HCT116 (cell line): Measurements from ENCODE around the gene IL22RA1. TPM values are rescaled to one million over a fixed set of nuclear protein-coding genes. Genes with fewer than 3 reads are reported as not detected.

Source experiments
- ATAC-seq: fragments of 200-7000 bp; cut with Tn5 transposase; 2 replicates; pipeline ENCODE4 v1.9.1; 2020; ENCODE audit warnings: mild to moderate bottlenecking, moderate library complexity
- BruUV-seq: library from RNA; stranded (reverse); fragments of 400-500 nt; replicated peaks from 2 replicates; lab custom pipeline; 2021; lab: Mats Ljungman, UMichigan
- CTCF ChIA-PET: fragments of 300-600 bp; sonication (Branson Sonifier 250); formaldehyde crosslinking; loops from one replicate; lab custom pipeline; 2021; ENCODE audit warnings: antibody characterized with exemption; lab: Charles Lee
- POLR2A ChIA-PET: fragments of 300-600, 350-600 bp; sonication (Branson Sonifier 250); formaldehyde crosslinking; loops from one replicate; lab custom pipeline; 2021; ENCODE audit warnings: antibody characterized with exemption; lab: Charles Lee
- RAD21 ChIA-PET, 2 experiments: fragments of 300-600 bp; sonication (Branson Sonifier 250); formaldehyde crosslinking; loops; one replicate each; lab custom pipeline; 2023; ENCODE audit warnings: low total read pairs in 2 of 2; ENCODE audit not compliant: uncharacterized antibody in 2 of 2, unreplicated experiment in 2 of 2, low non-redundant PET in 1 of 2; lab: Charles Lee
- DNase-seq: peaks from one replicate; pipeline ENCODE4 v3.0.0-alpha.2; 2010; ENCODE audit warnings: low read depth, low spot score
- H2AFZ ChIP-seq: fragments of 200-600 bp; shearing (Covaris generic), sonication (generic); 2 replicates; pipeline ENCODE4 v1.6.1; 2017; ENCODE audit warnings: low read depth, mixed run types, mixed read lengths, antibody characterized with exemption, low read length; ENCODE audit not compliant: poor library complexity, severe bottlenecking
- H3K27ac ChIP-seq: 2 replicates; pipeline ENCODE4 v1.5.1; 2012; ENCODE audit warnings: low read depth, low read length
- H3K27me3 ChIP-seq: fragments of 200-600 bp; sonication (generic); 2 replicates; pipeline ENCODE4 v1.6.1; 2016; ENCODE audit warnings: mixed run types, low read length, mixed read lengths; ENCODE audit not compliant: insufficient read depth
- H3K36me3 ChIP-seq, 2 experiments: fragments of 200-500 bp in 1 of 2; fragments of 200-600 bp in 1 of 2; sonication (Bioruptor generic) in 1 of 2; sonication (generic) in 1 of 2; 2 replicates each; pipeline versions ENCODE4 v1.5.1 to v1.6.1; 2014 to 2016; ENCODE audit warnings: low read length in 2 of 2, inconsistent platforms in 1 of 2, mixed read lengths in 1 of 2, mixed run types in 1 of 2; ENCODE audit not compliant: insufficient read depth in 2 of 2, control insufficient read depth in 1 of 2
- H3K4me1 ChIP-seq, 2 experiments: fragments of 200-600 bp in 1 of 2; sonication (generic) in 1 of 2; 2 replicates each; pipeline versions ENCODE4 v1.5.1 to v1.6.1; 2012 to 2017; ENCODE audit warnings: low read length in 2 of 2, inconsistent platforms in 1 of 2, mild to moderate bottlenecking in 1 of 2, mixed read lengths in 1 of 2, mixed run types in 1 of 2, moderate library complexity in 1 of 2; ENCODE audit not compliant: insufficient read depth in 2 of 2, control insufficient read depth in 1 of 2
- H3K4me2 ChIP-seq: fragments of 200-600 bp; sonication (generic); 2 replicates; pipeline ENCODE4 v1.6.1; 2017; ENCODE audit warnings: mixed run types, low read length, mixed read lengths
- H3K4me3 ChIP-seq, 2 experiments: fragments of 200-600 bp in 1 of 2; sonication (generic) in 1 of 2; replicated peaks in 1 of 2; 2 replicates each; pipeline ENCODE4 v1.5.1; 2011 to 2016; ENCODE audit warnings: low read length in 2 of 2, control low read depth in 1 of 2, low read depth in 1 of 2, mild to moderate bottlenecking in 1 of 2, mixed read lengths in 1 of 2, mixed run types in 1 of 2
- H3K79me2 ChIP-seq: fragments of 200-600 bp; sonication (generic); 2 replicates; pipeline ENCODE4 v1.6.1; 2017; ENCODE audit warnings: mild to moderate bottlenecking, mixed run types, low read length, moderate library complexity, mixed read lengths; ENCODE audit not compliant: insufficient read depth
- H3K9ac ChIP-seq: fragments of 200-600 bp; sonication (generic); 2 replicates; pipeline ENCODE4 v1.6.1; 2016; ENCODE audit warnings: low read length, mixed read lengths
- H3K9me2 ChIP-seq: fragments of 200-600 bp; sonication (generic), shearing (Covaris generic); 2 replicates; pipeline ENCODE4 v1.6.1; 2017; ENCODE audit warnings: mixed run types, mild to moderate bottlenecking, moderate library complexity; ENCODE audit not compliant: insufficient read depth
- H3K9me3 ChIP-seq, 2 experiments: fragments of 200-500 bp in 1 of 2; fragments of 200-600 bp in 1 of 2; sonication (Bioruptor generic) in 1 of 2; sonication (generic) in 1 of 2; 2 replicates each; pipeline ENCODE4 v1.6.1; 2014 to 2017; ENCODE audit warnings: low read length in 2 of 2, mixed read lengths in 2 of 2, inconsistent platforms in 1 of 2, low read depth in 1 of 2, mild to moderate bottlenecking in 1 of 2, mixed run types in 1 of 2, moderate library complexity in 1 of 2; ENCODE audit not compliant: control insufficient read depth in 1 of 2, insufficient read depth in 1 of 2
- H4K20me1 ChIP-seq: fragments of 200-600 bp; sonication (generic), shearing (Covaris generic); 2 replicates; pipeline ENCODE4 v1.6.1; 2017; ENCODE audit warnings: mixed run types, mild to moderate bottlenecking, moderate library complexity; ENCODE audit not compliant: insufficient read depth
- CBX3 ChIP-seq: IDR thresholded peaks from 2 replicates; pipeline ENCODE4 v1.6.1; 2012; ENCODE audit warnings: low read depth
- CTCF ChIP-seq, 3 experiments: fragments of 200-600 bp in 1 of 3; sonication (generic) in 1 of 3; IDR thresholded peaks in 2 of 3; conservative IDR thresholded peaks in 1 of 3; 2 replicates each; pipeline ENCODE4 v1.5.1; 2012 to 2017; ENCODE audit warnings: low read depth in 2 of 3, low read length in 2 of 3, antibody characterized with exemption in 1 of 3, borderline replicate concordance in 1 of 3, control low read depth in 1 of 3, mild to moderate bottlenecking in 1 of 3, mixed read lengths in 1 of 3, mixed run types in 1 of 3, moderate library complexity in 1 of 3; ENCODE audit not compliant: insufficient read depth in 1 of 3
- FOSL1 ChIP-seq: IDR thresholded peaks from 2 replicates; pipeline ENCODE4 v1.6.1; 2012; ENCODE audit warnings: low read depth
- JUND ChIP-seq: IDR thresholded peaks from 2 replicates; pipeline ENCODE4 v1.6.1; 2012
- POLR2A ChIP-seq: IDR thresholded peaks from 2 replicates; pipeline ENCODE4 v1.7.0; 2011; ENCODE audit warnings: borderline replicate concordance; ENCODE audit not compliant: insufficient read depth, insufficient read length; ENCODE audit errors: extremely low read depth
- POLR2AphosphoS5 ChIP-seq: IDR thresholded peaks from 2 replicates; pipeline ENCODE4 v1.6.1; 2011; ENCODE audit warnings: mild to moderate bottlenecking, low read depth, low read length, moderate library complexity
- RAD21 ChIP-seq: IDR thresholded peaks from 2 replicates; pipeline ENCODE4 v1.6.1; 2012; ENCODE audit warnings: low read depth, mild to moderate bottlenecking
- SP1 ChIP-seq: IDR thresholded peaks from 2 replicates; pipeline ENCODE4 v1.6.1; 2012; ENCODE audit warnings: low read depth
- TCF7L2 ChIP-seq: IDR thresholded peaks from 2 replicates; pipeline ENCODE4 v1.7.0; 2011; ENCODE audit warnings: borderline replicate concordance, inconsistent platforms; ENCODE audit not compliant: insufficient read depth, insufficient read length; ENCODE audit errors: extremely low read depth
- YY1 ChIP-seq: IDR thresholded peaks from 2 replicates; pipeline ENCODE4 v1.6.1; 2011; ENCODE audit warnings: low read length, low read depth, moderate library complexity, mild to moderate bottlenecking; ENCODE audit not compliant: insufficient replicate concordance; ENCODE audit errors: extremely low read depth
- ZFX ChIP-seq: fragments of 450-650 bp; IDR thresholded peaks from 2 replicates; pipeline ENCODE4 v1.6.1; 2017
- intact Hi-C: fragments of 100-400 bp; cut with micrococcal nuclease; formaldehyde crosslinking; loops from 2 replicates; pipeline ENCODE4 v1.10.0; 2022
- total RNA-seq: library from RNA; stranded (reverse); gene quantifications from one replicate; pipeline ENCODE4 v1.2.1, GENCODE V29; 2021; ENCODE audit not compliant: unreplicated experiment
- TF ChIP-seq, protein P1 (sequence below): IDR thresholded peaks from 2 replicates; pipeline ENCODE4 v1.6.1; 2012
- TF ChIP-seq, protein P2 (sequence below): IDR thresholded peaks from 2 replicates; pipeline ENCODE4 v1.6.1; 2012

Gene IL22RA1
- total RNA-seq, 1 experiment from 2014 or later: 2.1 TPM

DNA sequence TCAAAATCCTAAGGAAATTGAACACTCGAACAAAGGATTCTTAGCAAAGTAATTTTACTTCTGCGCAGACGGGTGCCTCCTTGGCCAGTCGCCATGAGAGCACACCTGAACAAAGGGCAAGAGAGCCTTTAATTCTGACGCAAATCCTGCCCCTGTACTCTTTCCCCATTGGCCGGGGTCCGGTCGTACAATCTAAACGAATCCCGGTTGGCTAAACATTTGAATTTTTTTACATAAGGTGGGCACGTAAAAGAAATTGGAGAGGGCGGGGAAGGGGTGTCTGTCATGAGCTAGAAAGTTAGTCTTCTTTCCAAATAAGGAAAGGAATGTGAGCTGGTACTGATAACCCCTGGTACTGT lies 8.2 kb upstream of the IL22RA1 start:
- no peaks in the 10 kb centered on the region for H3K36me3 ChIP-seq
- TF ChIP-seq, protein P1, sequence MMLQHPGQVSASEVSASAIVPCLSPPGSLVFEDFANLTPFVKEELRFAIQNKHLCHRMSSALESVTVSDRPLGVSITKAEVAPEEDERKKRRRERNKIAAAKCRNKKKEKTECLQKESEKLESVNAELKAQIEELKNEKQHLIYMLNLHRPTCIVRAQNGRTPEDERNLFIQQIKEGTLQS: no peak
- TF ChIP-seq POLR2A (no peak), POLR2AphosphoS5 (no peak), CBX3 (no peak), FOSL1 (no peak)
- TF ChIP-seq, protein P2, sequence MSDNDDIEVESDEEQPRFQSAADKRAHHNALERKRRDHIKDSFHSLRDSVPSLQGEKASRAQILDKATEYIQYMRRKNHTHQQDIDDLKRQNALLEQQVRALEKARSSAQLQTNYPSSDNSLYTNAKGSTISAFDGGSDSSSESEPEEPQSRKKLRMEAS: no peak
- no peaks in the 10 kb centered on the region for H3K79me2 ChIP-seq
- no peak overlapping the region for H3K4me3 ChIP-seq
- POLR2A ChIA-PET: interaction anchor here (1.9 kb wide), 1 partner anchor 241 kb away, joined by 10 read pairs; no protein-coding TSS in a partner anchor
- no TSS peak for BruUV-seq
- H3K4me1 ChIP-seq: peaks cover 5 to 21% of the 10 kb centered on the region in 2 experiments
- H4K20me1 ChIP-seq: no peaks in the 10 kb centered on the region
- no peaks in the 10 kb centered on the region for H3K27me3 ChIP-seq
- H2AFZ ChIP-seq: no peak overlapping the region
- intact Hi-C loops: loop anchor here (5.0 kb wide), 1 partner anchor 46 kb away; no protein-coding TSS in a partner anchor
- ATAC-seq: no peak
- no peak overlapping the region for H3K9ac ChIP-seq
- DNase-seq: no peak
- CTCF ChIA-PET: interaction anchor here (0.7 to 3.1 kb wide), 13 partner anchors 8 to 241 kb away, joined by 3 to 68 read pairs (median 6); no protein-coding TSS in a partner anchor
- H3K9me3 ChIP-seq: no peaks in the 10 kb centered on the region
- no peak overlapping the region for H3K27ac ChIP-seq
- RAD21 ChIA-PET: interaction anchor here (0.8 to 1.6 kb wide), 3 partner anchors 238 to 241 kb away, joined by 3 to 10 read pairs (median 4); no protein-coding TSS in a partner anchor
- H3K9me2 ChIP-seq: no peaks in the 10 kb centered on the region
- peak overlapping the region; percentile 97 for H3K4me2 ChIP-seq

DNA sequence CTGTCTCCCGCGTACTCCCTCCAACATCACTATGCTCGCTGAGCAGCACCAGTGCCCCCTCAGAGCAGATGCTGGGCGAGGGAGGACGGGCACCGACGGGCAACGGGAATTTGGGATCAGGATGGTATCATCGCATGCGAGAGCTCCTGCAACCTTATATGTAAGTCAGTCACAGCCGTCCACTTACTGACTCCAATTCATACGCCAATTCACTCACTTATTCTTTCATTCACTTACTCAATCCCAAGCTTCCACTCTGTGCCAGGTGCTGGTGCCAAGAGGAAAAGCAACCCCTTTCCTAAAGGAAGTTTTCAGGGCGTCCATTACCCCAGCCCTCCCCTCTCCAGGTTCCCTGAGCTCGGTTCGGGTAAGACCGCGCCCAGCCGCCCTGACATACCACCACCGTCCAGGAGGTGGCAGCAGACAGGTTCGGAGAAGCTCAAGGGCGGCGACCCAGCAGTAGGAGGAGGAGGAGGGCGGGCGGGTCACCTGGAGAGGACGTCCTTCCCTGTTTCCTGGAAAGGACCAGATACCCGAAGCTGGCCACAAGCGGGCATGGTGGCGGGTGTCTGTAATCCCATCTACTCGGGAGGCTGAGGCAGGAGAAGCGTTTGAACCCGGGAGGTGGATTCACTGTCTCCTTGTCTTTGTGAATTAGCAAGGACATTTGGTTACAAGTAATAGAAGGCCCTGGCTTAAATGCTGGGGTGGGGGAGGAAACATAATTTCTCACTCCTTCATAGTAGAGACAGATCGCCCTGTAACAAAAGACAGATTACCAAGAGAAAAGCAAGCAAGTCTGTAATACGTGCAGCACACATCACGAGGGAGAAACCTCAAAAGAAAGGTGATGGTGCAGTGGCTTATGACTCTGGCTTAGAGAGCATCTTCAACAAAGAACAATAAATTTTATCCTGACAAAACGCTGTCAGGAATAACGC lies 7.6 kb upstream of the IL22RA1 start:
- Histone ChIP-seq H3K27ac (peak overlapping the region; percentile 4; the same call in 1 of the 2 replicates), H3K79me2 (no peaks in the 10 kb centered on the region), H3K27me3 (no peaks in the 10 kb centered on the region), H3K4me1 (peaks cover 5 to 21% of the 10 kb centered on the region in 2 experiments), H3K4me2 (peak overlapping the region; percentile 97), H4K20me1 (no peaks in the 10 kb centered on the region), H2AFZ (peak overlapping the region; percentile 99), H3K4me3 (peak overlapping the region; percentile 49 to 64), H3K9me2 (no peaks in the 10 kb centered on the region), H3K9ac (peak overlapping the region; percentile 69), H3K9me3 (no peaks in the 10 kb centered on the region)
- ChIA-PET CTCF (interaction anchor here (0.6 to 3.1 kb wide), 34 partner anchors 9 to 481 kb away, joined by 3 to 68 read pairs (median 4); partner anchors contain the start of genes IFNLR1 and NIPAL3), POLR2A (interaction anchor here (0.6 to 1.9 kb wide), 6 partner anchors 24 to 241 kb away, joined by 3 to 10 read pairs (median 4); partner anchors contain the start of gene IFNLR1)
- DNase-seq (peak; percentile 85), ATAC-seq (peak; percentile 95)
- TF ChIP-seq YY1 (peak; percentile 70), RAD21 (peak; percentile 78), ZFX (no peak), TCF7L2 (peak; percentile 10), JUND (no peak), CTCF (IDR thresholded peaks at IDR 0.05 in 2 of 3, conservative IDR thresholded peaks at IDR 0.05 in 1 of 3; ENCODE audit: borderline replicate concordance in 1 of 3, insufficient read depth in 1 of 3, low read depth in 2 of 3, low read length in 2 of 3) (peak; percentile 77 to 86 (median 82)), POLR2AphosphoS5 (peak; percentile 52), SP1 (0 out of 2 replicates have a peak, but pooled peaks have one; percentile 37)
- TF ChIP-seq, all 23 proteins: peak for 6
- H3K36me3 ChIP-seq: no peaks in the 10 kb centered on the region
- no TSS peak for BruUV-seq
- RAD21 ChIA-PET: interaction anchor here (0.6 to 1.8 kb wide), 10 partner anchors 49 to 493 kb away, joined by 3 to 12 read pairs (median 4); no protein-coding TSS in a partner anchor
- intact Hi-C loops: loop anchor here (1.0 to 5.0 kb wide), 2 partner anchors 47 to 241 kb away; no protein-coding TSS in a partner anchor
